ENCODE measurements around the gene HDAC11. TPM values are rescaled to one million over a fixed set of nuclear protein-coding genes. Genes with fewer than 3 reads are reported as not detected.

Gene HDAC11
- total RNA-seq, 4 donors from 2014 or later: 15.8 to 41.0 (median 32.2) TPM

Small RNAs within 50 kb of the gene (small RNA-seq; reads per million reads assigned to genes)
- 0 reads per million in 3 donors for gene AC027124.2

Other genes starting within 250 kb of the HDAC11 start
- 1 to 10 TPM; 2.5 to 5.2 (median 4.2) TPM for gene NUP210, start 60.0 kb upstream of the HDAC11 start, total RNA-seq
- 100 to 1,000 TPM; 130 to 244 (median 136) TPM for gene FBLN2, start 68.8 kb downstream of the HDAC11 start, total RNA-seq